IMR-90 (cell line): Measurements from ENCODE around the gene COL1A1. TPM values are rescaled to one million over a fixed set of nuclear protein-coding genes. Genes with fewer than 3 reads are reported as not detected.

Source experiments
- ATAC-seq: fragments of 200-7000 bp; cut with Tn5 transposase; 2 replicates; pipeline ENCODE4 v1.9.1; 2020; ENCODE audit warnings: low read depth, mild to moderate bottlenecking, moderate library complexity
- BruUV-seq: library from RNA; stranded (reverse); fragments of 400-500 nt; replicated peaks from 2 replicates; lab custom pipeline; 2021; lab: Mats Ljungman, UMichigan
- CTCF ChIA-PET: fragments of 300-600 bp; formaldehyde crosslinking; extraction: SDS; loops from one replicate; lab custom pipeline; 2021; ENCODE audit warnings: antibody characterized with exemption; lab: Yijun Ruan, JAX
- POLR2A ChIA-PET: fragments of 300-600 bp; sonication (Branson Sonifier 250); formaldehyde crosslinking; loops from one replicate; lab custom pipeline; 2022; ENCODE audit warnings: antibody characterized with exemption; ENCODE audit not compliant: unreplicated experiment; lab: Charles Lee
- DNase-seq: peaks from one replicate; pipeline ENCODE4 v3.0.0; 2013
- H2AFZ ChIP-seq: replicated peaks from 2 replicates; pipeline ENCODE3; 2013; ENCODE audit warnings: low read length, mild to moderate bottlenecking; ENCODE audit not compliant: poor library complexity
- H2AK5ac ChIP-seq: 2 replicates; pipeline ENCODE4 v1.6.1; 2013; ENCODE audit warnings: low read depth, low read length, inconsistent platforms
- H2AK9ac ChIP-seq: replicated peaks from 2 replicates; pipeline ENCODE3; 2013; ENCODE audit warnings: mild to moderate bottlenecking, low read depth, low read length, moderate library complexity; ENCODE audit not compliant: poor library complexity
- H2BK120ac ChIP-seq: 2 replicates; pipeline ENCODE4 v1.6.1; 2013; ENCODE audit warnings: low read depth, low read length, inconsistent platforms
- H2BK15ac ChIP-seq: 3 replicates; pipeline ENCODE4 v1.6.1; 2013; ENCODE audit warnings: low read depth, low read length, inconsistent platforms
- H2BK20ac ChIP-seq: 2 replicates; pipeline ENCODE4 v1.6.1; 2013; ENCODE audit warnings: low read depth, mild to moderate bottlenecking, inconsistent platforms, low read length, moderate library complexity
- H2BK5ac ChIP-seq: 2 replicates; pipeline ENCODE4 v1.6.1; 2013; ENCODE audit warnings: mild to moderate bottlenecking, low read depth, low read length, inconsistent platforms; ENCODE audit not compliant: poor library complexity, severe bottlenecking
- H3K14ac ChIP-seq: replicated peaks from 2 replicates; pipeline ENCODE4 v1.6.1; 2013; ENCODE audit warnings: low read depth, low read length, inconsistent platforms
- H3K18ac ChIP-seq: 2 replicates; pipeline ENCODE4 v1.6.1; 2013; ENCODE audit warnings: low read depth, low read length, control low read depth
- H3K23ac ChIP-seq: 2 replicates; pipeline ENCODE4 v1.6.1; 2013; ENCODE audit warnings: low read depth, low read length, inconsistent platforms
- H3K27ac ChIP-seq: 2 replicates; pipeline ENCODE4 v1.5.1; 2013; ENCODE audit warnings: mild to moderate bottlenecking, control low read depth, low read length; ENCODE audit not compliant: insufficient read depth
- H3K27me3 ChIP-seq: 2 replicates; pipeline ENCODE4 v1.6.1; 2013; ENCODE audit warnings: low read length; ENCODE audit not compliant: control insufficient read depth, insufficient read depth
- H3K36me3 ChIP-seq: 2 replicates; pipeline ENCODE4 v1.6.1; 2013; ENCODE audit warnings: low read length, mixed read lengths; ENCODE audit not compliant: control insufficient read depth, insufficient read depth
- H3K4ac ChIP-seq: 2 replicates; pipeline ENCODE4 v1.6.1; 2013; ENCODE audit warnings: low read depth, low read length, inconsistent platforms
- H3K4me1 ChIP-seq: 2 replicates; pipeline ENCODE4 v1.6.1; 2013; ENCODE audit warnings: low read length, mixed read lengths; ENCODE audit not compliant: control insufficient read depth, insufficient read depth
- H3K4me2 ChIP-seq: 2 replicates; pipeline ENCODE4 v1.6.1; 2013; ENCODE audit warnings: low read depth, mild to moderate bottlenecking, control low read depth, low read length, moderate library complexity
- H3K4me3 ChIP-seq: 2 replicates; pipeline ENCODE4 v1.5.1; 2013; ENCODE audit warnings: low read depth, mild to moderate bottlenecking, control low read depth, low read length, moderate library complexity; ENCODE audit not compliant: insufficient read depth
- H3K56ac ChIP-seq: 2 replicates; pipeline ENCODE4 v1.6.1; 2013; ENCODE audit warnings: low read length, inconsistent platforms; ENCODE audit not compliant: insufficient read depth; ENCODE audit errors: extremely low read depth
- H3K79me1 ChIP-seq, 2 experiments: 2 replicates each; pipeline ENCODE4 v1.6.1; 2013; ENCODE audit warnings: low read length in 2 of 2, inconsistent platforms in 1 of 2, low read depth in 1 of 2
- H3K9ac ChIP-seq: 2 replicates; pipeline ENCODE4 v1.6.1; 2013; ENCODE audit warnings: low read depth, low read length, control low read depth
- H3K9me1 ChIP-seq: 2 replicates; pipeline ENCODE4 v1.6.1; 2013; ENCODE audit warnings: low read length, inconsistent platforms; ENCODE audit not compliant: insufficient read depth
- H3K9me3 ChIP-seq: 2 replicates; pipeline ENCODE4 v1.6.1; 2013; ENCODE audit warnings: low read length; ENCODE audit not compliant: control insufficient read depth, insufficient read depth
- H4K20me1 ChIP-seq: 2 replicates; pipeline ENCODE4 v1.6.1; 2013; ENCODE audit warnings: low read length, inconsistent platforms; ENCODE audit not compliant: insufficient read depth
- H4K5ac ChIP-seq: 2 replicates; pipeline ENCODE4 v1.6.1; 2013; ENCODE audit warnings: mild to moderate bottlenecking, low read depth, low read length, control low read depth
- H4K8ac ChIP-seq, 2 experiments: 2 replicates each; pipeline ENCODE4 v1.6.1; 2013; ENCODE audit warnings: low read depth in 2 of 2, low read length in 2 of 2, control low read depth in 1 of 2, inconsistent platforms in 1 of 2
- H4K91ac ChIP-seq: 2 replicates; pipeline ENCODE4 v1.6.1; 2013; ENCODE audit warnings: low read depth, low read length, inconsistent platforms; ENCODE audit not compliant: insufficient read depth
- CHD1 ChIP-seq: IDR thresholded peaks from 2 replicates; pipeline ENCODE4 v1.6.1; 2012; ENCODE audit warnings: low read depth, low read length, improper control_type of control experiment
- FOS ChIP-seq: fragments of 150-350 bp; IDR thresholded peaks from 2 replicates; pipeline ENCODE4 v1.6.1; 2016; ENCODE audit warnings: low read depth, low read length
- MAFK ChIP-seq: IDR thresholded peaks from 2 replicates; pipeline ENCODE4 v1.6.1; 2012; ENCODE audit warnings: low read depth, low read length, improper control_type of control experiment
- MXI1 ChIP-seq: IDR thresholded peaks from 2 replicates; pipeline ENCODE4 v1.6.1; 2012; ENCODE audit warnings: low read depth, mild to moderate bottlenecking, low read length, moderate library complexity, borderline replicate concordance
- NFE2L2 ChIP-seq: fragments of 150-350 bp; IDR thresholded peaks from 2 replicates; pipeline ENCODE4 v1.6.1; 2016; ENCODE audit warnings: low read depth, mild to moderate bottlenecking, low read length
- POLR2A ChIP-seq: IDR thresholded peaks from 2 replicates; pipeline ENCODE4 v1.6.1; 2012; ENCODE audit warnings: mild to moderate bottlenecking, low read depth, low read length
- RAD21 ChIP-seq: IDR thresholded peaks from 2 replicates; pipeline ENCODE4 v1.6.1; 2012; ENCODE audit warnings: low read length, improper control_type of control experiment
- RCOR1 ChIP-seq: IDR thresholded peaks from 2 replicates; pipeline ENCODE4 v1.6.1; 2012; ENCODE audit warnings: mild to moderate bottlenecking, low read length, improper control_type of control experiment; ENCODE audit not compliant: insufficient replicate concordance
- RFX5 ChIP-seq: IDR thresholded peaks from 2 replicates; pipeline ENCODE4 v1.8.0; 2012; ENCODE audit warnings: low read depth, mild to moderate bottlenecking, low read length, moderate library complexity
- SMC3 ChIP-seq: fragments of 150-350 bp; IDR thresholded peaks from 2 replicates; pipeline ENCODE4 v1.6.1; 2016; ENCODE audit warnings: low read depth, mild to moderate bottlenecking, antibody characterized with exemption, low read length, moderate library complexity
- USF2 ChIP-seq: fragments of 150-350 bp; IDR thresholded peaks from 2 replicates; pipeline ENCODE4 v1.6.1; 2017; ENCODE audit warnings: mild to moderate bottlenecking, antibody characterized with exemption, low read length, low read depth
- WGBS, 2 experiments: methylation state at CpG; one replicate each; pipeline versions ENCODE4 v1.1.5 to v1.1.7; 2013; ENCODE audit warnings: missing lambda C conversion rate in 2 of 2; ENCODE audit not compliant: insufficient read length in 1 of 2; ENCODE audit errors: extremely low coverage in 2 of 2; 5-methylcytosine and 5-hydroxymethylcytosine counted together
- dilution Hi-C: fragments of 300-500 bp; cut with HindIII; formaldehyde crosslinking; loops from one replicate; pipeline ENCODE4 v1.14.3; 2018; ENCODE audit warnings: low sequenced_read_pairs; ENCODE audit not compliant: unreplicated experiment
- in situ Hi-C: fragments of 300-500 bp; cut with MboI; formaldehyde crosslinking; loops from 3 replicates; pipeline ENCODE4 v1.14.3; 2019; ENCODE audit warnings: low sequenced_read_pairs, inconsistent platforms, mixed read lengths
- intact Hi-C: fragments of 100-400 bp; cut with micrococcal nuclease; formaldehyde crosslinking; loops from 2 replicates; pipeline ENCODE4 v1.10.0; 2022
- polyA plus RNA-seq, 3 experiments: library from polyadenylated mRNA; depleted of rRNA; stranded (reverse); fragments of >200 nt; gene quantifications; 2 replicates each; pipeline ENCODE4 v1.2.3, GENCODE V29; 2012; ENCODE audit warnings: low replicate concordance in 1 of 3
- total RNA-seq: library from RNA; depleted of rRNA; stranded (reverse); fragments of >200 nt; gene quantifications from 2 replicates; pipeline ENCODE4 v1.2.3, GENCODE V29; 2012
- TF ChIP-seq, protein P1 (sequence below): fragments of 150-350 bp; IDR thresholded peaks from 2 replicates; pipeline ENCODE4 v1.6.1; 2016; ENCODE audit warnings: low read depth, mild to moderate bottlenecking, low read length, moderate library complexity, borderline replicate concordance

COL1A1 gene
- total and polyA plus RNA-seq, 2 of the 4 experiments (the other 2 are of a cell fraction), result 2,180 to 4,350 TPM

- TF ChIP-seq, protein P1, sequence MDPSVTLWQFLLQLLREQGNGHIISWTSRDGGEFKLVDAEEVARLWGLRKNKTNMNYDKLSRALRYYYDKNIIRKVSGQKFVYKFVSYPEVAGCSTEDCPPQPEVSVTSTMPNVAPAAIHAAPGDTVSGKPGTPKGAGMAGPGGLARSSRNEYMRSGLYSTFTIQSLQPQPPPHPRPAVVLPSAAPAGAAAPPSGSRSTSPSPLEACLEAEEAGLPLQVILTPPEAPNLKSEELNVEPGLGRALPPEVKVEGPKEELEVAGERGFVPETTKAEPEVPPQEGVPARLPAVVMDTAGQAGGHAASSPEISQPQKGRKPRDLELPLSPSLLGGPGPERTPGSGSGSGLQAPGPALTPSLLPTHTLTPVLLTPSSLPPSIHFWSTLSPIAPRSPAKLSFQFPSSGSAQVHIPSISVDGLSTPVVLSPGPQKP, result no peak
Measured at GRCh38 chr17:50166518-50167181, 34.8 kb downstream of the COL1A1 start (continued).

DNA sequence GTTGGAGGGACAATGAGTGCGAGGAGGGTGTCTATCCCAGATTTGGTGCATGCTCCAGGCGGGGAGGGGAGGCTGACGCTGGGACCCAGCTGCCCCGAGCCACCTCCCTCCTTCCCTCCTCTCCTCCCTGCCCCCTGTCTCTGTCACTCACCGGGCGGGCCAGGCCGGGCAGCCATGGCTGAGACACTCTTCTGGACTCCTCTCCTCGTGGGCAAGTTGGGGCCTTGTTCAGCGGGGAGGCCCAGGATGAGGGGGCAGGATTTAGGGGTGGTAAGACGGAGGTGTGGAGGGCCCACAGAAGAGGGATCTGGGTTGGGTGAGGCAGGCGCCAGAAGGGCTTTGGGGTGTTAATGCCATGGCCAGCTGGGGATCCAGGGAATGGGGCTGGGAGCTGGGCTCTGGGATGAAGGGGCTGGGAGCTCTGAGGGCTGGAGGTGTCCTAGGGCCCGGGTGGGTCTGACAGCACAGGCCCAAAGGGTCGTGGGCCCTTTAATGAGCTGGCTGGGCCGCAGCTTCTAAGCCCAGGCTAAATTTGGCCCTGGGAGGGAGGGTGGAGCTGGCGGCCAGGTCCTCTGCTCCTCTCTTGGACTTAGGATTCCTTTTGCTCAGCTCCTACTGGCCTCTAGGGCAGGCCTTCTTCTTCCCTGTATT lies 35.4 kb downstream of the COL1A1 start, which contains the start of gene SGCA:
Gene SGCA (plus strand): TSS at position 139 of the 651 bp plus-strand sequence. CDS start 36 bp downstream, at position 175.
- H3K56ac ChIP-seq, result no peak within 1 kb of the TSS
- ChIA-PET CTCF (no interaction called here), POLR2A (no interaction called here)
- no peak within 1 kb of the TSS for H3K9ac ChIP-seq
- intact Hi-C loops (no loop called here), dilution Hi-C loops (no loop called here), in situ Hi-C loops (no loop called here)
- H4K8ac ChIP-seq, result no peak within 1 kb of the TSS
- peak within 1 kb of the TSS; percentile 63 for H2AK9ac ChIP-seq
- H4K20me1 ChIP-seq, result no peaks in the 10 kb centered on the region
- peak within 1 kb of the TSS; percentile 61 for H2AFZ ChIP-seq
- peak within 1 kb of the TSS; percentile 86; the same call in 2 of the 3 replicates for H2BK15ac ChIP-seq
- H3K9me3 ChIP-seq, result no peaks in the 10 kb centered on the region
- H3K4me1 ChIP-seq, result peaks cover 3% of the 10 kb centered on the region; the same call in 1 of the 2 replicates
- H3K27me3 ChIP-seq, result no peaks in the 10 kb centered on the region
- no peak within 1 kb of the TSS for H4K5ac ChIP-seq
- 47% methylated on average over 3 of the region's 15 CpGs; no CpG with 5 or more reads in 1 of the 2 experiments for WGBS, 2 experiments
- H3K4me3 ChIP-seq, result no peak within 1 kb of the TSS
- no peak within 1 kb of the TSS for H3K4me2 ChIP-seq
- DNase-seq, result no peak
- peaks cover 0 to 3% of the 10 kb centered on the region in 2 experiments; a peak in 1 of 4 replicates for H3K79me1 ChIP-seq
- H2BK20ac ChIP-seq, result no peak within 1 kb of the TSS
- no peaks in the 10 kb centered on the region for H3K9me1 ChIP-seq
- no peak within 1 kb of the TSS; the same call in none of the 2 replicates for H2BK120ac ChIP-seq
- peak within 1 kb of the TSS; percentile 55; the same call in 1 of the 2 replicates for H3K23ac ChIP-seq
- H2BK5ac ChIP-seq, result peak within 1 kb of the TSS; percentile 37
- no peak within 1 kb of the TSS for H3K14ac ChIP-seq
- BruUV-seq, result no TSS peak
- H3K36me3 ChIP-seq, result no peaks in the 10 kb centered on the region
- no peak within 1 kb of the TSS; the same call in 1 of the 2 replicates for H4K91ac ChIP-seq
- H3K27ac ChIP-seq, result no peak within 1 kb of the TSS
- H3K4ac ChIP-seq, result peak within 1 kb of the TSS; percentile 42
- ATAC-seq, result no peak
- H3K18ac ChIP-seq, result no peak within 1 kb of the TSS
- H2AK5ac ChIP-seq, result peak within 1 kb of the TSS; percentile 84
- no peak for TF ChIP-seq RCOR1
- TF ChIP-seq MXI1, result no peak
- TF ChIP-seq NFE2L2, result no peak
- TF ChIP-seq USF2, result no peak
- TF ChIP-seq SMC3, result no peak
- TF ChIP-seq RAD21, result no peak
- TF ChIP-seq MAFK, result no peak
- no peak for TF ChIP-seq FOS
- TF ChIP-seq CHD1, result no peak
- TF ChIP-seq, protein P1, result no peak
- no peak for TF ChIP-seq POLR2A
- no peak for TF ChIP-seq RFX5
